ENCODE measurements around the gene DNAJB9. TPM values are rescaled to one million over a fixed set of nuclear protein-coding genes. Genes with fewer than 3 reads are reported as not detected.
A peak's percentile ranks its signal among the peaks of the same experiment; 100 is the strongest.

Gene DNAJB9
- total RNA-seq, 1 donor from 2014 or later = 26.6 TPM

GRCh38 chr7:108614896-108615295, 45.2 kb downstream of the DNAJB9 start:
- H3K9ac ChIP-seq = no peak overlapping the region
- no peak overlapping the region for H3K27ac ChIP-seq
- Mint-ChIP-seq H3K27me3 (ENCODE audit: insufficient read depth, low read depth) (no peaks in the 10 kb centered on the region), H3K9me3 (no peaks in the 10 kb centered on the region), H3K36me3 (no peaks in the 10 kb centered on the region), H3K4me1 (peaks cover 6% of the 10 kb centered on the region), H3K4me3 (no peak overlapping the region), H3K27ac (peak overlapping the region; percentile 23)
- no peak overlapping the region for H2AFZ ChIP-seq (replicated peaks)
- no peaks in the 10 kb centered on the region for H3F3A ChIP-seq (ENCODE audit: low read depth)
- H3K4me2 ChIP-seq = no peak overlapping the region
- H3K36me3 ChIP-seq = no peaks in the 10 kb centered on the region
- no peaks in the 10 kb centered on the region for H3K79me2 ChIP-seq (ENCODE audit: low read depth)
- no peak for DNase-seq (ENCODE audit: low spot score)
- TF ChIP-seq EZH2 (IDR thresholded peaks at IDR 0.05) = no peak
- TF ChIP-seq, protein P1, sequence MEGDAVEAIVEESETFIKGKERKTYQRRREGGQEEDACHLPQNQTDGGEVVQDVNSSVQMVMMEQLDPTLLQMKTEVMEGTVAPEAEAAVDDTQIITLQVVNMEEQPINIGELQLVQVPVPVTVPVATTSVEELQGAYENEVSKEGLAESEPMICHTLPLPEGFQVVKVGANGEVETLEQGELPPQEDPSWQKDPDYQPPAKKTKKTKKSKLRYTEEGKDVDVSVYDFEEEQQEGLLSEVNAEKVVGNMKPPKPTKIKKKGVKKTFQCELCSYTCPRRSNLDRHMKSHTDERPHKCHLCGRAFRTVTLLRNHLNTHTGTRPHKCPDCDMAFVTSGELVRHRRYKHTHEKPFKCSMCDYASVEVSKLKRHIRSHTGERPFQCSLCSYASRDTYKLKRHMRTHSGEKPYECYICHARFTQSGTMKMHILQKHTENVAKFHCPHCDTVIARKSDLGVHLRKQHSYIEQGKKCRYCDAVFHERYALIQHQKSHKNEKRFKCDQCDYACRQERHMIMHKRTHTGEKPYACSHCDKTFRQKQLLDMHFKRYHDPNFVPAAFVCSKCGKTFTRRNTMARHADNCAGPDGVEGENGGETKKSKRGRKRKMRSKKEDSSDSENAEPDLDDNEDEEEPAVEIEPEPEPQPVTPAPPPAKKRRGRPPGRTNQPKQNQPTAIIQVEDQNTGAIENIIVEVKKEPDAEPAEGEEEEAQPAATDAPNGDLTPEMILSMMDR (IDR thresholded peaks at IDR 0.05) = no peak
- no peak for TF ChIP-seq EZH2phosphoT487 (IDR thresholded peaks at IDR 0.05)
- H3K4me1 ChIP-seq = no peaks in the 10 kb centered on the region
- no peaks in the 10 kb centered on the region for H4K20me1 ChIP-seq (ENCODE audit: low read depth)
- no peaks in the 10 kb centered on the region for H3K9me3 ChIP-seq (ENCODE audit: low read depth)
- H3K27me3 ChIP-seq = no peaks in the 10 kb centered on the region
- H3K4me3 ChIP-seq = no peak overlapping the region

- Mint-ChIP-seq H3K27me3 (ENCODE audit: insufficient read depth, low read depth) (no peaks in the 10 kb centered on the region), H3K9me3 (no peaks in the 10 kb centered on the region), H3K36me3 (no peaks in the 10 kb centered on the region), H3K4me1 (peaks cover 2% of the 10 kb centered on the region), H3K27ac (no peak overlapping the region), H3K4me3 (no peak overlapping the region)
- H3K79me2 ChIP-seq (ENCODE audit: low read depth) = no peaks in the 10 kb centered on the region
- no peak overlapping the region for H3K4me3 ChIP-seq
- no peak overlapping the region for H2AFZ ChIP-seq (replicated peaks)
- H3K9me3 ChIP-seq (ENCODE audit: low read depth) = no peaks in the 10 kb centered on the region
- H3K36me3 ChIP-seq = no peaks in the 10 kb centered on the region
- H3K27ac ChIP-seq = no peak overlapping the region
- H3F3A ChIP-seq (ENCODE audit: low read depth) = no peaks in the 10 kb centered on the region
- H3K27me3 ChIP-seq = no peaks in the 10 kb centered on the region
- no peaks in the 10 kb centered on the region for H3K4me1 ChIP-seq
- DNase-seq (ENCODE audit: low spot score) = no peak
- TF ChIP-seq EZH2 (IDR thresholded peaks at IDR 0.05) (no peak), EZH2phosphoT487 (IDR thresholded peaks at IDR 0.05) (no peak)
- TF ChIP-seq, protein P1 (IDR thresholded peaks at IDR 0.05) = no peak
- no peak overlapping the region for H3K4me2 ChIP-seq
- H4K20me1 ChIP-seq (ENCODE audit: low read depth) = no peaks in the 10 kb centered on the region
- no peak overlapping the region for H3K9ac ChIP-seq
These were observed 48.4 kb downstream of the DNAJB9 start for GRCh38 chr7:108618056-108618455.

GRCh38 chr7:108623220-108623619, 53.5 kb downstream of the DNAJB9 start:
- Histone ChIP-seq H2AFZ (replicated peaks) (no peak overlapping the region), H3K4me2 (no peak overlapping the region), H3K4me3 (no peak overlapping the region), H3K79me2 (ENCODE audit: low read depth) (no peaks in the 10 kb centered on the region), H3K4me1 (no peaks in the 10 kb centered on the region), H3K9me3 (ENCODE audit: low read depth) (no peaks in the 10 kb centered on the region), H3K9ac (no peak overlapping the region), H3K27ac (no peak overlapping the region), H3F3A (ENCODE audit: low read depth) (no peaks in the 10 kb centered on the region), H3K27me3 (no peaks in the 10 kb centered on the region), H3K36me3 (no peaks in the 10 kb centered on the region), H4K20me1 (ENCODE audit: low read depth) (no peaks in the 10 kb centered on the region)
- no peaks in the 10 kb centered on the region for H3K27me3 Mint-ChIP-seq (ENCODE audit: insufficient read depth, low read depth)
- no peak overlapping the region for H3K4me3 Mint-ChIP-seq
- no peaks in the 10 kb centered on the region for H3K9me3 Mint-ChIP-seq
- no peaks in the 10 kb centered on the region for H3K4me1 Mint-ChIP-seq
- TF ChIP-seq, protein P1 (IDR thresholded peaks at IDR 0.05) = no peak
- no peak for TF ChIP-seq EZH2 (IDR thresholded peaks at IDR 0.05)
- TF ChIP-seq EZH2phosphoT487 (IDR thresholded peaks at IDR 0.05) = no peak
- no peaks in the 10 kb centered on the region for H3K36me3 Mint-ChIP-seq
- DNase-seq (ENCODE audit: low spot score) = peak; percentile 51
- no peak overlapping the region for H3K27ac Mint-ChIP-seq

Other genes starting within 250 kb of the DNAJB9 start
- gene NRCAM, start 113.4 kb upstream of the DNAJB9 start, total RNA-seq (ENCODE audit: low replicate concordance) = 37.2 and 104 TPM in 2 replicates
- gene PNPLA8, start 43.7 kb upstream of the DNAJB9 start, total RNA-seq (ENCODE audit: low replicate concordance) = 21.7 and 33.4 TPM in 2 replicates
- gene THAP5, start 168 bp upstream of the DNAJB9 start, total RNA-seq (ENCODE audit: low replicate concordance) = 34.7 and 55.6 TPM in 2 replicates